Measurements from ENCODE around the gene THSD4. TPM values are rescaled to one million over a fixed set of nuclear protein-coding genes. Genes with fewer than 3 reads are reported as not detected.

THSD4 gene
- total RNA-seq, 1 donor from 2014 or later = 2.5 TPM

- no peaks in the 10 kb centered on the region for H3K27me3 ChIP-seq (ENCODE audit: insufficient read depth, low read length)
- H3K36me3 Mint-ChIP-seq (ENCODE audit: low read depth, unreplicated experiment) = no peaks in the 10 kb centered on the region
- H3K27ac ChIP-seq (ENCODE audit: low read depth, low read length) = no peak overlapping the region
- no peak overlapping the region for H3K4me2 ChIP-seq (ENCODE audit: low read length)
- H3K9me3 Mint-ChIP-seq (ENCODE audit: unreplicated experiment) = peaks cover under 1% of the 10 kb centered on the region
- H3K27me3 Mint-ChIP-seq (ENCODE audit: low read depth, unreplicated experiment) = peaks cover under 1% of the 10 kb centered on the region
- no peaks in the 10 kb centered on the region for H3K36me3 ChIP-seq (ENCODE audit: insufficient read depth, low read length)
- no peaks in the 10 kb centered on the region for H3K79me2 ChIP-seq (ENCODE audit: insufficient read depth, low read length)
- no peaks in the 10 kb centered on the region for H3K4me1 ChIP-seq (ENCODE audit: insufficient read depth, low read length)
- no peak overlapping the region for H3K4me3 Mint-ChIP-seq (ENCODE audit: unreplicated experiment)
- DNase-seq (ENCODE audit: low read depth) = no peak
- no peaks in the 10 kb centered on the region for H3K4me1 Mint-ChIP-seq (ENCODE audit: low read depth, unreplicated experiment)
- no peak overlapping the region for H2AFZ ChIP-seq (ENCODE audit: low read depth, low read length)
- no peak for TF ChIP-seq CTCF (IDR thresholded peaks at IDR 0.05; ENCODE audit: insufficient read depth, low read depth, low read length)
- no peak for TF ChIP-seq EZH2 (IDR thresholded peaks at IDR 0.05; ENCODE audit: insufficient read depth, low read length)
- no peak overlapping the region for H3K27ac Mint-ChIP-seq (ENCODE audit: unreplicated experiment)
- no peaks in the 10 kb centered on the region for H3K9me3 ChIP-seq (ENCODE audit: insufficient read depth, low read depth, low read length)
- FAIRE-seq = no peak
- no peak overlapping the region for H3K9ac ChIP-seq (ENCODE audit: low read length)
- H3K4me3 ChIP-seq (ENCODE audit: insufficient read depth, low read depth, low read length) = no peak overlapping the region
- no peaks in the 10 kb centered on the region for H4K20me1 ChIP-seq (ENCODE audit: insufficient read depth, low read length)
These were observed 70.4 kb downstream of the THSD4 start for GRCh38 chr15:71185706-71186105.

GRCh38 chr15:71186267-71186666, 71.0 kb downstream of the THSD4 start:
- Histone ChIP-seq H3K27ac (ENCODE audit: low read depth, low read length) (no peak overlapping the region), H2AFZ (ENCODE audit: low read depth, low read length) (no peak overlapping the region)
- TF ChIP-seq EZH2 (IDR thresholded peaks at IDR 0.05; ENCODE audit: insufficient read depth, low read length) (no peak), CTCF (IDR thresholded peaks at IDR 0.05; ENCODE audit: insufficient read depth, low read depth, low read length) (no peak)

GRCh38 chr15:71187078-71187477, 71.8 kb downstream of the THSD4 start:
- no peak overlapping the region for H3K27ac Mint-ChIP-seq (ENCODE audit: unreplicated experiment)
- TF ChIP-seq EZH2 (IDR thresholded peaks at IDR 0.05; ENCODE audit: insufficient read depth, low read length) (no peak), CTCF (IDR thresholded peaks at IDR 0.05; ENCODE audit: insufficient read depth, low read depth, low read length) (no peak)
- H3K9me3 Mint-ChIP-seq (ENCODE audit: unreplicated experiment) = peaks cover 4% of the 10 kb centered on the region
- Histone ChIP-seq H3K27me3 (ENCODE audit: insufficient read depth, low read length) (no peaks in the 10 kb centered on the region), H3K4me3 (ENCODE audit: insufficient read depth, low read depth, low read length) (no peak overlapping the region), H3K79me2 (ENCODE audit: insufficient read depth, low read length) (no peaks in the 10 kb centered on the region), H3K36me3 (ENCODE audit: insufficient read depth, low read length) (no peaks in the 10 kb centered on the region), H3K27ac (ENCODE audit: low read depth, low read length) (no peak overlapping the region), H3K4me1 (ENCODE audit: insufficient read depth, low read length) (no peaks in the 10 kb centered on the region), H3K9ac (ENCODE audit: low read length) (no peak overlapping the region), H4K20me1 (ENCODE audit: insufficient read depth, low read length) (no peaks in the 10 kb centered on the region), H3K4me2 (ENCODE audit: low read length) (peak overlapping the region; percentile 7), H3K9me3 (ENCODE audit: insufficient read depth, low read depth, low read length) (no peaks in the 10 kb centered on the region), H2AFZ (ENCODE audit: low read depth, low read length) (no peak overlapping the region)
- H3K36me3 Mint-ChIP-seq (ENCODE audit: low read depth, unreplicated experiment) = peaks cover 3% of the 10 kb centered on the region
- FAIRE-seq (no peak), DNase-seq (ENCODE audit: low read depth) (no peak)
- no peaks in the 10 kb centered on the region for H3K4me1 Mint-ChIP-seq (ENCODE audit: low read depth, unreplicated experiment)
- peaks cover 4% of the 10 kb centered on the region for H3K27me3 Mint-ChIP-seq (ENCODE audit: low read depth, unreplicated experiment)
- no peak overlapping the region for H3K4me3 Mint-ChIP-seq (ENCODE audit: unreplicated experiment)

More at GRCh38 chr15:71186267-71186666, 71.0 kb downstream of the THSD4 start:
- Histone ChIP-seq H3K9ac (ENCODE audit: low read length) (no peak overlapping the region), H3K9me3 (ENCODE audit: insufficient read depth, low read depth, low read length) (no peaks in the 10 kb centered on the region), H3K79me2 (ENCODE audit: insufficient read depth, low read length) (no peaks in the 10 kb centered on the region), H3K4me2 (ENCODE audit: low read length) (no peak overlapping the region), H3K36me3 (ENCODE audit: insufficient read depth, low read length) (no peaks in the 10 kb centered on the region), H3K4me3 (ENCODE audit: insufficient read depth, low read depth, low read length) (no peak overlapping the region), H3K4me1 (ENCODE audit: insufficient read depth, low read length) (no peaks in the 10 kb centered on the region), H3K27me3 (ENCODE audit: insufficient read depth, low read length) (no peaks in the 10 kb centered on the region), H4K20me1 (ENCODE audit: insufficient read depth, low read length) (no peaks in the 10 kb centered on the region)
- Mint-ChIP-seq H3K4me3 (ENCODE audit: unreplicated experiment) (no peak overlapping the region), H3K36me3 (ENCODE audit: low read depth, unreplicated experiment) (peaks cover 3% of the 10 kb centered on the region), H3K27ac (ENCODE audit: unreplicated experiment) (no peak overlapping the region), H3K4me1 (ENCODE audit: low read depth, unreplicated experiment) (no peaks in the 10 kb centered on the region), H3K27me3 (ENCODE audit: low read depth, unreplicated experiment) (peaks cover 4% of the 10 kb centered on the region), H3K9me3 (ENCODE audit: unreplicated experiment) (peaks cover 4% of the 10 kb centered on the region)
- FAIRE-seq = no peak
- DNase-seq (ENCODE audit: low read depth) = no peak
